GM12873 (cell line): ENCODE results near the gene LGALS12.

Source experiments
- TF ChIP-seq, protein P1 (sequence below): IDR thresholded peaks from 2 replicates; pipeline ENCODE4 v1.5.1; 2012; ENCODE audit warnings: low read depth, mild to moderate bottlenecking, moderate library complexity, low read length, control low read depth; ENCODE audit not compliant: insufficient read depth; ENCODE audit errors: missing control alignments

Gene LGALS12

DNA sequence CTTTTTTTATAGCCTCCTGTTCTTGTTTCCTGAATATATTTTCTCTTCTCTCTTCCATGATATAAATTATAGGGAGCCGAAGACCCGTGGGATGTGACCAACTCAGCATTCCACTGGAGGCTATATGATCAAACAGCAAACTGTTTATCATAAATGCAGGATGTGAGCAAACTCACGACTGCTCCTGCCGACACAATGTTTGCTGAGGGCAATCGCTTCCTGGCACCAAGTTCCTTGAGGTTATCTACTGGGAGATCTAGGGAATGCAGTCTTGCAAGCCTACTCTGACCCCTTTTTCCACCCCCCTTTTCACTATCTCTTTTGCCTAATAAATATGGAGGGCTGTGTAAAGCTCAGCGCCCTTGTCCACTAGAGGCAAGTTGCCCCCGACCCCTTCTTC, 17.3 kb downstream of the LGALS12 start:
- TF ChIP-seq, protein P1, sequence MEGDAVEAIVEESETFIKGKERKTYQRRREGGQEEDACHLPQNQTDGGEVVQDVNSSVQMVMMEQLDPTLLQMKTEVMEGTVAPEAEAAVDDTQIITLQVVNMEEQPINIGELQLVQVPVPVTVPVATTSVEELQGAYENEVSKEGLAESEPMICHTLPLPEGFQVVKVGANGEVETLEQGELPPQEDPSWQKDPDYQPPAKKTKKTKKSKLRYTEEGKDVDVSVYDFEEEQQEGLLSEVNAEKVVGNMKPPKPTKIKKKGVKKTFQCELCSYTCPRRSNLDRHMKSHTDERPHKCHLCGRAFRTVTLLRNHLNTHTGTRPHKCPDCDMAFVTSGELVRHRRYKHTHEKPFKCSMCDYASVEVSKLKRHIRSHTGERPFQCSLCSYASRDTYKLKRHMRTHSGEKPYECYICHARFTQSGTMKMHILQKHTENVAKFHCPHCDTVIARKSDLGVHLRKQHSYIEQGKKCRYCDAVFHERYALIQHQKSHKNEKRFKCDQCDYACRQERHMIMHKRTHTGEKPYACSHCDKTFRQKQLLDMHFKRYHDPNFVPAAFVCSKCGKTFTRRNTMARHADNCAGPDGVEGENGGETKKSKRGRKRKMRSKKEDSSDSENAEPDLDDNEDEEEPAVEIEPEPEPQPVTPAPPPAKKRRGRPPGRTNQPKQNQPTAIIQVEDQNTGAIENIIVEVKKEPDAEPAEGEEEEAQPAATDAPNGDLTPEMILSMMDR = no peak

DNA sequence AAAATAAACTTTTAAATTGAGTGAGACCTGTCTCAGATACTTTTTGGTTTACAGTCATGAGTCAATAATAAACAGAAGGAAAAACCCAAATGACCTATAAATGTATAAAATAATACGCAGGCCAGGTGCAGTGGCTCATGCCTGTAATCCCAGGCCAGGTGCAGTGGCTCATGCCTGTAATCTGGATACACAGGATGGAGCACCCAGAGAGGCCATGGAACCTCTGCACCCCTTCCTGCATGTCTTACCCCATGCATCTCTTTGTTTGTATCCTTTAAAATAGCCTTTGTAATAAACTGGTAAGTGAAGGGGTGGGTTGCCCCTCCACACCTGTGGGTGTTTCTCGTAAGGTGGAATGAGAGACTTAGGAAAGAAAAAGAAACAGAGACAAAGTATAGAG, 21.8 kb downstream of the LGALS12 start:
- TF ChIP-seq, protein P1 = no peak

DNA sequence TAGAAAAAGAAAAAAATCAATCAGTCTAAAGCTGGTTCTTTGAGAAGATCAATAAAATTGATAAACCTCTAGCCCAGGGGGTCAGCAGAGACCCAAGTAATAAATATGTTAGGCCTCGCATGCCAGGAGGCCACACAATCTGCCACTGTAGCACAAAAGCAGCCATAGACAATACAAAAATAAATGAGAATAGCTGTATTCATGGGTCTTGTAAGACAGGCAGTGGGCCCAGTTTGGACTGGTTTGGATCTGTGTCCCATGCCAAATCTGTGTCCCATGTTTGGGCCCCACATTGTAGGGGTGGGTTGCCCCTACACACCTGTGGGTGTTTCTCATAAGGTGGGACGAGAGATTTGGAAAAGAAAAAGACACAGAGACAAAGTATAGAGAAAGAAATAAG, 24.1 kb downstream of the LGALS12 start:
- TF ChIP-seq, protein P1 = no peak

DNA sequence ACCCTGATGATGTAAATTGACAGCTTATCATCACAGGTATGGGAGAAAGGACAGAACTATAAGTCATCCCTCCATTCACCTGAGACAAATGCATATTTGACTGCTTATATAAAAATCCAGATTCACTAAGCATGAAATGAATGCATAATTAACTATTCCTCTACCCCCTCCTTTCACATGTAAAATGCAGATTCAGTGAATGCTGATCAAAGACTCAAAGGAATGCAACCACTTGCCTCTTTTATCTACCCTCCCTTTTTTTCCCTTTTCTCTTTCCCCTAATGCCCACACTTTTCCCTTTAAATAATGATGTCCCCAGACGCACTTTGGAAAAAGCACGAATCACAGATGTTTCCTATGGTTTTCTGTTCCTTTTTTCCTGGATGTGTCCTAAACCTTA, 26.2 kb downstream of the LGALS12 start:
- TF ChIP-seq, protein P1 = no peak

DNA sequence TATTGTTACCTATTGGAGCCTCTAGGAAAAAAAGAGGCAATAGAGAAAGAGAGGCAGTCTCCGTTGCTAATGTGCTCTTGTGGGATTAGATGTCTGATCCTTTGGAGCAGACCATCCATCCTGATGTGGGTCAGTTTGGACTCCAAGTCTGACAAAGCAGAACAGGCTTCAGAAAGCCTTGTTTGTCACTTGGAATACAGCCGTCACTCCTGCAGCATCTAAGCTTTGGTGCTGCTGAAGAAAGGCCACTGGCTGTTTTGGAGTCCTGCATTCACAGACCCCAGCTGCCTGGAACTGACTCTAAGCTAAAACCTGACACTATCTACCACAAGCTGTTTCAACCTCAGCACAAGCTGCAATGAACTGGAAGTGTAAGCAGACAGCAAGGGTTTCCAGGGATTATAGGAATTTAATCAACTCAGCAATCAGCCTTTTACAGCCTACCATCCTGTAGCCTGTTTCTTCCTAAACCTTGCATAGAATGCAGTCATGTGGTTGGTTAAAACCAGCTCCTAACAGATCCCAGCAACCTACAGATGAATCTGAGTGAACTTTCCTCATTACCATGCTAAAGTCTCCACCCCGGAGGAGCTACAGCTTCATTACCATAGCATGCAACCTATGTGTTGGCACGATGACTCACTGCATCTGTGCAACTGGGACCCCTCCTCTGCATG, 27.1 kb downstream of the LGALS12 start:
- TF ChIP-seq, protein P1 = no peak

DNA sequence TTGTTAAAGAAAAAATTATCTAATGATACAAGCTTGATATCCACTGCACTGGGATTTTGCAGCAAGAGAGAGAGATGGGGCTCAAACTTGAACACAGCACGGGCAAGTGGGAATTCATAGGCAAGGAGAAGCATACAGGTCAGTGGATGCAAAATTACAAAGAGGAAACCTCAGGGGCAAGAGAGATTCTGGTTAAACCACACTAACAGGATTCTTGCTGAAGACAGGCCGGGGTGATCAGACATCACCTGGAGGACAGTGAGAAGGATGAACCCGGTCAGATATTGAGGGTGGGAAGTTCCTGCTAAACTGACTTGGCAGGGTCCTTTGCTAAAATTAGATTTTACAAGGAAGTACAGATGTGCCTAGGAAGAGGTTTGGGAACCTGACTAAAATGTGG, 28.2 kb downstream of the LGALS12 start:
- TF ChIP-seq, protein P1 = no peak

DNA sequence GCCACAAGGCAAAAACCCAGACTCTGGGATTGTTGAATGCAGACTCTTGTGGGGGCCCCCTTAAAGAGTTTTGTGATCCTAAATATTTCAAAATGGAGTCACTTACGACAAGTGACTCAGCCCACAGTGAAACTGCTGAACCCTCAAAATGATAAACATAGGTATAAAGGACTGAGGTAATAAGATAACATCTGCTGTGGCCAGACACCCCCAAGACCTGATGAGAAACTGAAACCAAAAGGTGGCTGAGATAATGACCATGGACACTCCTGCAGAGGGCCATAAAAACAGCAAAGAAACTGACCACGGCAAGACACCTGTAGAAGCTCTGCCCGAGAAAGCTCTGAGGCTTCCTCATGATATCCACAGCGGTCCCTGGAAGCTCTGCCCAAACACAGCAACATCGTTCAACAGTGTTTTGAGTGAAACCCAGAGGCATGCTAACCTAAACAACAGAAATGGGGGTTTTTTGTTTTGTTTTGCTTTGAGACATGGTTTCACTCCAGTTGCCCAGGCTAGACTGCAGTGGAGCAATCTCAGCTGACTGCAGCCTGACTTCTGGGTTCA, 29.1 kb downstream of the LGALS12 start:
- TF ChIP-seq, protein P1 = no peak
